Astrocyte (in vitro differentiated cells and primary cell): Measurements from ENCODE around the gene CD46.

Source experiments
- CTCF ChIP-seq: IDR thresholded peaks from 2 replicates; pipeline ENCODE4 v1.5.1; 2011; ENCODE audit warnings: low read depth, mild to moderate bottlenecking, inconsistent platforms, low read length, moderate library complexity; ENCODE audit not compliant: insufficient read depth
- EZH2 ChIP-seq: IDR thresholded peaks from 2 replicates; pipeline ENCODE4 v1.6.1; 2012; ENCODE audit warnings: mild to moderate bottlenecking, low read length, inconsistent platforms; ENCODE audit not compliant: insufficient read depth

GRCh38 chr1:207841901-207842300, 90.0 kb downstream of the CD46 start:
- no peak for TF ChIP-seq CTCF
- TF ChIP-seq EZH2 = no peak
